HEK293 (cell line): ENCODE data around the gene LSM10.
A peak's percentile ranks its signal among the peaks of the same experiment; 100 is the strongest.

Source experiments
- CTCF ChIA-PET: fragments of 350-600 bp; formaldehyde crosslinking; extraction: SDS; loops from one replicate; lab custom pipeline; 2021; ENCODE audit warnings: antibody characterized with exemption; lab: Yijun Ruan, JAX
- POLR2A ChIA-PET: fragments of 300-600 bp; formaldehyde crosslinking; extraction: SDS; loops from one replicate; lab custom pipeline; 2020; ENCODE audit warnings: antibody characterized with exemption, inconsistent platforms; lab: Yijun Ruan, JAX
- H3K27ac ChIP-seq: fragments of 200-500 bp; sonication (Bioruptor generic); 2 replicates; pipeline ENCODE4 v1.5.1; 2014; ENCODE audit warnings: low read depth, low read length, control low read depth, inconsistent platforms; ENCODE audit errors: extremely low read depth
- H3K36me3 ChIP-seq, 2 experiments: fragments of 200-500 bp in 1 of 2; sonication (Bioruptor generic) in 1 of 2; 1 replicate in 1 of 2; 2 replicates in 1 of 2; pipeline ENCODE4 v1.5.1; 2014 to 2017; ENCODE audit warnings: inconsistent platforms in 2 of 2, low read length in 2 of 2; ENCODE audit not compliant: control insufficient read depth in 2 of 2, insufficient read depth in 1 of 2
- H3K4me1 ChIP-seq: fragments of 200-500 bp; sonication (Bioruptor generic); 2 replicates; pipeline ENCODE4 v1.5.1; 2014; ENCODE audit warnings: mild to moderate bottlenecking, low read length, inconsistent platforms; ENCODE audit not compliant: control insufficient read depth, insufficient read depth
- H3K4me3 ChIP-seq: 2 replicates; pipeline ENCODE4 v1.5.1; 2011; ENCODE audit warnings: low read depth, mild to moderate bottlenecking, control low read depth, low read length, moderate library complexity
- H3K9me3 ChIP-seq: fragments of 200-500 bp; sonication (Bioruptor generic); 2 replicates; pipeline ENCODE4 v1.5.1; 2014; ENCODE audit warnings: low read depth, low read length, inconsistent platforms; ENCODE audit not compliant: control insufficient read depth, insufficient read depth
- HOXA7 ChIP-seq: sonication (generic); formaldehyde crosslinking; IDR thresholded peaks from 2 replicates; pipeline ENCODE4 v1.8.1; 2022; ENCODE audit warnings: missing genetic modification reagents, borderline replicate concordance
- PRDM1 ChIP-seq: fragments of 450-650 bp; formaldehyde crosslinking; IDR thresholded peaks from 2 replicates; pipeline ENCODE4; 2016; ENCODE audit warnings: missing biosample characterization, missing genetic modification characterization
- SCRT2 ChIP-seq: fragments of 450-650 bp; formaldehyde crosslinking; IDR thresholded peaks from 2 replicates; pipeline ENCODE4 v1.5.1; 2016; ENCODE audit warnings: missing biosample characterization, missing genetic modification characterization
- SP2 ChIP-seq: fragments of 450-650 bp; formaldehyde crosslinking; IDR thresholded peaks from 2 replicates; pipeline ENCODE4 v1.5.1; 2016; ENCODE audit warnings: missing biosample characterization, missing genetic modification characterization
- ZBTB20 ChIP-seq: fragments of 450-650 bp; formaldehyde crosslinking; IDR thresholded peaks from 2 replicates; pipeline ENCODE4 v1.5.1; 2016; ENCODE audit warnings: missing biosample characterization, missing genetic modification characterization
- ZBTB48 ChIP-seq: fragments of 450-650 bp; formaldehyde crosslinking; IDR thresholded peaks from 2 replicates; pipeline ENCODE4 v1.5.1; 2016; ENCODE audit warnings: missing biosample characterization, missing genetic modification characterization
- ZNF341 ChIP-seq: fragments of 450-650 bp; formaldehyde crosslinking; IDR thresholded peaks from 2 replicates; pipeline ENCODE4; 2016; ENCODE audit warnings: low read depth, missing biosample characterization, missing genetic modification characterization
- ZNF555 ChIP-seq: fragments of 450-650 bp; formaldehyde crosslinking; conservative IDR thresholded peaks from 2 replicates; pipeline ENCODE4 v1.5.1; 2017; ENCODE audit warnings: missing biosample characterization, mild to moderate bottlenecking, missing genetic modification characterization, inconsistent platforms
- ZNF561 ChIP-seq: fragments of 450-650 bp; IDR thresholded peaks from 2 replicates; pipeline ENCODE4 v1.5.1; 2018; ENCODE audit warnings: missing biosample characterization, missing genetic modification characterization, borderline replicate concordance
- ZNF658 ChIP-seq: fragments of 450-650 bp; formaldehyde crosslinking; IDR thresholded peaks from 2 replicates; pipeline ENCODE4; 2016; ENCODE audit warnings: missing biosample characterization, missing genetic modification characterization
- ZNF747 ChIP-seq: fragments of 450-650 bp; formaldehyde crosslinking; IDR thresholded peaks from 2 replicates; pipeline ENCODE4 v1.5.1; 2016; ENCODE audit warnings: missing biosample characterization, missing genetic modification characterization
- TF ChIP-seq, protein P1 (sequence below): fragments of 450-650 bp; formaldehyde crosslinking; IDR thresholded peaks from 2 replicates; pipeline ENCODE4 v1.5.1; 2016; ENCODE audit warnings: missing biosample characterization, missing genetic modification characterization
- TF ChIP-seq, protein P2 (sequence below): fragments of 450-650 bp; formaldehyde crosslinking; IDR thresholded peaks from 2 replicates; pipeline ENCODE4 v1.5.1; 2016; ENCODE audit warnings: missing biosample characterization, missing genetic modification characterization
- TF ChIP-seq, protein P3 (sequence below): fragments of 450-650 bp; formaldehyde crosslinking; IDR thresholded peaks from 2 replicates; pipeline ENCODE4 v1.5.1; 2016; ENCODE audit warnings: missing biosample characterization, missing genetic modification characterization
- TF ChIP-seq, protein P4 (sequence below): fragments of 450-650 bp; formaldehyde crosslinking; IDR thresholded peaks from 2 replicates; pipeline ENCODE4 v1.5.1; 2016; ENCODE audit warnings: missing biosample characterization, missing genetic modification characterization

Gene LSM10

DNA sequence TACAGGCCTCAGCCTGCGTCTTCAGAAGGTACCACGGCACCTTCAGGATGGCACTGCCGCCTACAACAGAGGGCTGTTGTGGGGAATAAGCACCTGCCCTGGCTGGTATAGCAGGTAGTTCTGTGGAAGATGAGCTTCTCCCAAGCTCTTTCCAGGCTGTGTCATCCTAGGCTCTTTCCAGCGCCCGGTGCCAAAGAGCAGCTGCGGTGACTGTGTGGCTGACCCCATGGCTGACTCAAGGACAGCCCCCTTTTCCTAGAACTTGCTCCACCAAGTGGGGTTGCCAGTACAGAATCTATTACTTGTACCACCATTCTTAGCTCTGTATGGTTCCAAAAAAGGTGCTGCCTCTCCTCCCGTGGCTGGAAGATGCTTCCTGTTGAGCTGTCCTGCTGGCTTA is 52.4 kb downstream of the LSM10 start:
- TF ChIP-seq, protein P1, sequence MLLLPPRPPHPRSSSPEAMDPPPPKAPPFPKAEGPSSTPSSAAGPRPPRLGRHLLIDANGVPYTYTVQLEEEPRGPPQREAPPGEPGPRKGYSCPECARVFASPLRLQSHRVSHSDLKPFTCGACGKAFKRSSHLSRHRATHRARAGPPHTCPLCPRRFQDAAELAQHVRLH (tag by site-specific recombination) = no peak
- TF ChIP-seq HOXA7 (CRISPR knock-in tag) (no peak), ZBTB20 (no peak), ZNF658 (no peak), SP2 (tag by site-specific recombination) (no peak)
- TF ChIP-seq, protein P2, sequence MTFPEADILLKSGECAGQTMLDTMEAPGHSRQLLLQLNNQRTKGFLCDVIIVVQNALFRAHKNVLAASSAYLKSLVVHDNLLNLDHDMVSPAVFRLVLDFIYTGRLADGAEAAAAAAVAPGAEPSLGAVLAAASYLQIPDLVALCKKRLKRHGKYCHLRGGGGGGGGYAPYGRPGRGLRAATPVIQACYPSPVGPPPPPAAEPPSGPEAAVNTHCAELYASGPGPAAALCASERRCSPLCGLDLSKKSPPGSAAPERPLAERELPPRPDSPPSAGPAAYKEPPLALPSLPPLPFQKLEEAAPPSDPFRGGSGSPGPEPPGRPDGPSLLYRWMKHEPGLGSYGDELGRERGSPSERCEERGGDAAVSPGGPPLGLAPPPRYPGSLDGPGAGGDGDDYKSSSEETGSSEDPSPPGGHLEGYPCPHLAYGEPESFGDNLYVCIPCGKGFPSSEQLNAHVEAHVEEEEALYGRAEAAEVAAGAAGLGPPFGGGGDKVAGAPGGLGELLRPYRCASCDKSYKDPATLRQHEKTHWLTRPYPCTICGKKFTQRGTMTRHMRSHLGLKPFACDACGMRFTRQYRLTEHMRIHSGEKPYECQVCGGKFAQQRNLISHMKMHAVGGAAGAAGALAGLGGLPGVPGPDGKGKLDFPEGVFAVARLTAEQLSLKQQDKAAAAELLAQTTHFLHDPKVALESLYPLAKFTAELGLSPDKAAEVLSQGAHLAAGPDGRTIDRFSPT = 0 out of 2 replicates have a peak, but pooled peaks have one; percentile 32
- TF ChIP-seq, protein P3, sequence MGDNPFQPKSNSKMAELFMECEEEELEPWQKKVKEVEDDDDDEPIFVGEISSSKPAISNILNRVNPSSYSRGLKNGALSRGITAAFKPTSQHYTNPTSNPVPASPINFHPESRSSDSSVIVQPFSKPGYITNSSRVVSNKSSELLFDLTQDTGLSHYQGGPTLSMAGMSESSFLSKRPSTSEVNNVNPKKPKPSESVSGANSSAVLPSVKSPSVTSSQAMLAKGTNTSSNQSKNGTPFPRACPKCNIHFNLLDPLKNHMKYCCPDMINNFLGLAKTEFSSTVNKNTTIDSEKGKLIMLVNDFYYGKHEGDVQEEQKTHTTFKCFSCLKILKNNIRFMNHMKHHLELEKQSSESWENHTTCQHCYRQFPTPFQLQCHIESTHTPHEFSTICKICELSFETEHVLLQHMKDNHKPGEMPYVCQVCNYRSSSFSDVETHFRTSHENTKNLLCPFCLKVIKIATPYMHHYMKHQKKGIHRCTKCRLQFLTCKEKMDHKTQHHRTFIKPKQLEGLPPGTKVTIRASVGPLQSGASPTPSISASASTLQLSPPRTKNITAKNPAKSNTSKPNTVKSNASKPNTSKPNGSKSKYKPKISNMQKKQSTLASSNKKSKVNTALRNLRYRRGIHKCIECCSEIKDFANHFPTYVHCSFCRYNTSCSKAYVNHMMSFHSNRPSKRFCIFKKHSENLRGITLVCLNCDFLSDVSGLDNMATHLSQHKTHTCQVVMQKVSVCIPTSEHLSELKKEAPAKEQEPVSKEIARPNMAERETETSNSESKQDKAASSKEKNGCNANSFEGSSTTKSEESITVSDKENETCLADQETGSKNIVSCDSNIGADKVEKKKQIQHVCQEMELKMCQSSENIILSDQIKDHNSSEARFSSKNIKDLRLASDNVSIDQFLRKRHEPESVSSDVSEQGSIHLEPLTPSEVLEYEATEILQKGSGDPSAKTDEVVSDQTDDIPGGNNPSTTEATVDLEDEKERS (tag by site-specific recombination) = no peak
- Histone ChIP-seq H3K4me3 (no peak overlapping the region), H3K9me3 (no peaks in the 10 kb centered on the region), H3K27ac (no peak overlapping the region), H3K36me3 (peaks cover 0 to 88% of the 10 kb centered on the region in 2 experiments; a peak in 2 of 3 replicates), H3K4me1 (no peaks in the 10 kb centered on the region)
- ChIA-PET POLR2A (interaction anchor here (0.6 kb wide), 1 partner anchor 20 kb away, joined by 4 read pairs; no protein-coding TSS in a partner anchor), CTCF (interaction anchor here (1.5 kb wide), 1 partner anchor 24 kb away, joined by 4 read pairs; no protein-coding TSS in a partner anchor)

DNA sequence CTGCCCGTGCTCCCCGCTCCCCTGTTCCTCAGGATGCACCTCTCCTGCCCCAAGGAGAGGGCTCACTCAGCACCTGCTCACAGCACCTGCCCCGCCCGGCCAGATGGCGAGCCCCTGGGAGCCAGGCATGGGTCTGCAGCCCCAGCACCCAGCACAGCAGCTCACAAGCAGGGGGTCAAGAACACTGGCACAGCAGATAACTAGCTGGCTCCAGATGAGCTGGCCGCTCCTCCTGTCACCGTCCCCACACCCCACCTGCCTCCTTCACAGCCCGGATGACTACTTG is 53.4 kb downstream of the LSM10 start:
- peaks cover 0 to 82% of the 10 kb centered on the region in 2 experiments; a peak in 2 of 3 replicates for H3K36me3 ChIP-seq
- H3K27ac ChIP-seq = no peak overlapping the region
- no peak overlapping the region for H3K4me3 ChIP-seq
- ChIA-PET POLR2A (no interaction called here), CTCF (interaction anchor here (1.5 to 2.4 kb wide), 2 partner anchors 9 to 25 kb away, joined by 4 to 17 read pairs; no protein-coding TSS in a partner anchor)
- H3K9me3 ChIP-seq = no peaks in the 10 kb centered on the region
- no peak for TF ChIP-seq PRDM1 (tag by site-specific recombination)
- TF ChIP-seq ZNF561 = no peak
- no peak for TF ChIP-seq SCRT2 (tag by site-specific recombination)
- TF ChIP-seq ZNF341 (tag by site-specific recombination) = no peak
- no peak for TF ChIP-seq ZBTB48 (tag by site-specific recombination)
- TF ChIP-seq, protein P4, sequence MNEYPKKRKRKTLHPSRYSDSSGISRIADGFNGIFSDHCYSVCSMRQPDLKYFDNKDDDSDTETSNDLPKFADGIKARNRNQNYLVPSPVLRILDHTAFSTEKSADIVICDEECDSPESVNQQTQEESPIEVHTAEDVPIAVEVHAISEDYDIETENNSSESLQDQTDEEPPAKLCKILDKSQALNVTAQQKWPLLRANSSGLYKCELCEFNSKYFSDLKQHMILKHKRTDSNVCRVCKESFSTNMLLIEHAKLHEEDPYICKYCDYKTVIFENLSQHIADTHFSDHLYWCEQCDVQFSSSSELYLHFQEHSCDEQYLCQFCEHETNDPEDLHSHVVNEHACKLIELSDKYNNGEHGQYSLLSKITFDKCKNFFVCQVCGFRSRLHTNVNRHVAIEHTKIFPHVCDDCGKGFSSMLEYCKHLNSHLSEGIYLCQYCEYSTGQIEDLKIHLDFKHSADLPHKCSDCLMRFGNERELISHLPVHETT (tag by site-specific recombination) = no peak
- TF ChIP-seq ZNF555 = no peak
- no peak for TF ChIP-seq ZNF747 (tag by site-specific recombination)
- no peaks in the 10 kb centered on the region for H3K4me1 ChIP-seq
